ENCODE measurements around the gene ZKSCAN2.
A peak's percentile ranks its signal among the peaks of the same experiment; 100 is the strongest.

Gene ZKSCAN2

DNA sequence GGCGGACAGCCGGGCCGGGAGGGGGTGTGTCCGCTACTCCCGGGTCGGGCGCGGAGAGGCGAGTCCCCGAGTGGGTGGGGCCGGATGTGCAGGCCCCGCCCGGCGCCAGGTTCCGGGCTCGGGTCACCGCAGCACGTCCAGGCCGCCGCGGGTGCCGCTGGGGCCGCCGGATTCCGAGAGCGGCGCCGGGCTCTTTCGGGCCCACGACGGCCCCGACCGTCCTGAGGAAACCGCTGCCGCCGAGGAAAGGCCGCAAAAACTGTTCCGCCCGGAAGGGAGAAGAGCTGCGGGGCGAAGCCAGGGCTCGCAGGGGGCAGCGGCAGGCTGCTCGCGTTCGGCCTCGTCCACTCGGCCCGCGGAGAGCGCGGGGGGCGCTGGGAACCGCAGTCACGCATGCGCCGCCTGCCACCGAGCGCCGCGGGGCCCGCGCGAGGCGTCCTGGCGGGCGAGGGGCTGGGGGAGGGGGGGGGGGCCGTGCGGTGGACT lies at the start of gene ZKSCAN2:
ZKSCAN2 (minus strand) TSS at position 376 of the 486 bp plus-strand sequence. CDS start 718 bp downstream, outside the sequence.
- peak; percentile 52 for DNase-seq (ENCODE audit: low read depth)

- DNase-seq (ENCODE audit: low read depth): no peak
These were observed 42.3 kb upstream of the ZKSCAN2 start for GRCh38 chr16:25299792-25300590.

DNA sequence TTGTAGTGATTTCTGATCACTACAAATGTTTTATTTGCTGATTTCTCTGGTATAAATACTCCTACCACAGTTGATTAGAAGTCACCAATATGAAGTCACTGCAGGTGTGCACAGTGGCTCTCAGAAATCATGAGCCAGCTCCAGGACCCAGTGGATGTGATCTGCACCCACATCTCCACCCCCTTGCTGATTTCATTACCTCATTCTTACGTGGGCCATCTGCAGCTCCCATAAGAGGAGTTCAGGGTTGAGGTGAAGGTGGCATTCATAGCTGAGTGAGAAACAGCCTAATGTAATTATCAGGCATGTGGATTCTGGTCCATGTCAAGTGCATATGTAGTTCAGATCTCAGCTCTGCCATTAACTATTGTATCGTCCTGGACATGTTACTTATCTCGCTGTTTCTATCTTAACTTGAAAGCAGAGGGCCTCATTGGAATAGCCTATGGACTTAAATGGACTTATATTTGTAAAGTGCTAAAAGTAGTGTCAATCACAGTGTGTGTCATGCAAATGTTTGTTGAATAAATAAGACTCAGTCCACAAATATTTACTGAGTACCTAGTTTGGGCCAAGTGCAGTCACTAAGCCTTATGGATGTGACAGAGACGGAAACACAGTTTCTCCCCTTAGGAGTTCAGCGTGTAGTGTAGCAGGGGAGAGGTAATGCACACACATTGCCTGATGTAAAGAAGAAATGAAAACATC lies 40.7 kb upstream of the ZKSCAN2 start:
- DNase-seq (ENCODE audit: low read depth): no peak

GRCh38 chr16:25297151-25297787 lies 39.6 kb upstream of the ZKSCAN2 start:
- DNase-seq (ENCODE audit: low read depth): no peak

- no peak for DNase-seq (ENCODE audit: low read depth)
These were observed 33.9 kb upstream of the ZKSCAN2 start for GRCh38 chr16:25291580-25291979.

DNA sequence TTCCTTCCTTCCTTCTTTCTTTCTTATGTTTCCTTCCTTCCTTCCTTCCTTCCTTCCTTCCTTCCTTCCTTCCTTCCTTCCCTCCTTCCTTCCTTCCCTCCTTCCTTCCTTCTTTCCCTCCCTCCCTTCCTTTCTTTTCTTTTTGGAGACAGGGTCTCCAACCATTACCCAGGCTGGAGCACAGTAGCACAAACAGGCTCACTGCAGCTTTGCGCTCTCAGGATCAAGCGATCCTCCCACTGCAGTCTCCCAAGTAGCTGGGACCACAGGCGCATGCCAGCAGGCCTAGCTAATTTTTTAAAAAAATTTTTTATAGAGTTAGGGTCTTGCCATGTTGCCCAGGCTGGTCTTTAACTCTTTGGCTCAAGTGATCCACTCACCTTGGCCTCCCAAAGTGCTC lies 31.8 kb upstream of the ZKSCAN2 start:
- no peak for DNase-seq (ENCODE audit: low read depth)

DNA sequence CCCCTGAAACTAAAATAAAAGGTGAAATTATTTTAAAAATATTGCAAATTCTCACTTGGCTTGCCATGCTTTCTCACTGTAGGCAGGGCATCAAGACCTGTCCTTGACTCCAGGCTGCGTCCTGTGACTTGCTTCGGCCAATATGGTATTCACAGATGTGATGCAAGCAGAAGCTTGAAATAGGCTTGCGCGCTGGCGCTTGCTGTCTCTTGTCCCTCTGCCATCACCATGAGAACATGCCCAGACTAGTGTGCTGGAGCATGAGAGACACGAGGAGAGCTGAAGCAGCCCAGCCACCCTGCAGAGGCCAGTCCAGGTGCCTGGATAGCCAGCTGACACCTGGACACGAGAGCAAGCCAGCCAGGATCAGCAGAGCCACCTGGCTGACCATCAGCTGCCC lies 21.8 kb upstream of the ZKSCAN2 start:
- no peak for DNase-seq (ENCODE audit: low read depth)

- no peak for DNase-seq (ENCODE audit: low read depth)
These were observed 13.8 kb upstream of the ZKSCAN2 start for GRCh38 chr16:25271421-25271820.

DNA sequence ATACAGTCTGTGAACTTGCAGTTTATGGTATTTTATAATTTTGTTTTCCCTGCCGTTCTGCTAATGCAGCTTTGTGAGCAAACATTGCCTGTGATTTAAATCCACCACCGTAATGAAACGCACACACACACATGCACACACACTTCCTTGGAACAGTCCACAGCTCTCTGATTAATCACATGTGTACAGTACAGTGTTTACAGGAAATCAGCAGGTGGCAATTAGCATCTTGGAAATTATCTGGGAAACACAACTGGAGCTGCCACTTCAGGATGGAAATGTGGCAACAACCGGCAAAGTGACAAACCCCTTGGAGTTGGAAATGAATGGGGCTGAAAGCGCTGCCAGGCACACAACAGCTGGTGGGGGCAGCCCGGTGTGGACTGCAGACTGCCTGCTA lies 12.9 kb upstream of the ZKSCAN2 start:
- DNase-seq (ENCODE audit: low read depth): no peak

DNA sequence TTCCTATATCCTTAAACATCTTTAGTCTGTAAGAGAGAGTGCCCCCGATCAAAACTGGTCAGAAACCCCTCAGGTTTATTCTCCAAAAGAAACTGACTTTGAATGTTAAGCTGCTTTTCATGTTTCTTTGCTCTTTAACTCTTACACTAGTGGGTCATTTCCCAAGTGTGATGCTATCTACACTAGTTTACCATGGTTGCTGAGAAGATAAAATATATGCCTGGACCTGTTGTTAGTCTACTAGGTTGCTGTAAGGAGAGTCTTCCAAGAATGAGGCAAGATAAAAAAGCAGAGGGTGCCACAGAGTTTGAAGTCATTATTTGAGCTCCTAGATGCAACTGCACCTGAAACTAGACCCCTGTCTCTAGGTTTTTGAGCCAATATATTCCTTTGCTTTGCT lies 12.2 kb upstream of the ZKSCAN2 start:
- DNase-seq (ENCODE audit: low read depth): no peak

DNA sequence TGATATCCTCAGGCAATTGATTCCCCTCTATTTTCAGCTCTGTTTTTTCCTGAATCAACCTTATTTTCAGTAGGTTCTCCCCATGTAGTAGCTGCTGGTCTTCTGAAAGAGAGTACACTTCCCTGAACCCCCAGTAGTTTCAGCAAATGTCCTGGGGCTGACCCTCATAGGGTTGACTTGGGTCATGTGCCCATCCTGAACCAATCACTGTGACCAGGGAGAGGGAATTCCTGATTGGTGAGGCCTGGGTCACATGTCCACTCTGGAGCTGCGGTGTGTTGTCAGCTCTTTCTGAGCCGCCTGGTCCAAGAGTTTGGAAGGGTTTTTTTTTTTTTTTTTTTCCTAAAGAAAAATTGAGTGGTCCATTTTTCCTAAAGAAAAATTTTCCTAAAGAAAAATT lies 8.3 kb upstream of the ZKSCAN2 start:
- no peak for DNase-seq (ENCODE audit: low read depth)

- DNase-seq (ENCODE audit: low read depth): no peak
These were observed 7.0 kb upstream of the ZKSCAN2 start for GRCh38 chr16:25264597-25264996.

DNA sequence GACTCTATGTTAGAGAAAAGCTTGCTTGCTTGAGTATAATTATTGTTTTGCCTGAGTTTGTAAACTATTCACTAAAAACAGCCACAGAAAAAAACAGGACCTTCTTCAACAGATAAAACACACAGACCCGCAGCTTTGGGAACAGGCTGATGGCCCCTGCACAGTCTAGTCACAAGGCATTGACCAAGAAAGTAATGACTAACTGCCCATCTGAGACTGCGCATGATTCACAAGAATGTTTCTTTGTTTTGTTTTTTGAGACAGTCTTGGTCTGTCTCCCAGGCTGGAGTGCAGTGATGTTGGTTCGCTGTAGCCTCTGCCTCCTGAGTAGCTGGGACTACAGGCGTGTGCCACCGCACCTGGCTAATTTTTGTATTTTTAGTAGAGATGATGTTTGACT lies 2.8 kb upstream of the ZKSCAN2 start:
- DNase-seq (ENCODE audit: low read depth): no peak

GRCh38 chr16:25258861-25259179 lies 1.2 kb upstream of the ZKSCAN2 start:
- no peak for DNase-seq (ENCODE audit: low read depth)

DNA sequence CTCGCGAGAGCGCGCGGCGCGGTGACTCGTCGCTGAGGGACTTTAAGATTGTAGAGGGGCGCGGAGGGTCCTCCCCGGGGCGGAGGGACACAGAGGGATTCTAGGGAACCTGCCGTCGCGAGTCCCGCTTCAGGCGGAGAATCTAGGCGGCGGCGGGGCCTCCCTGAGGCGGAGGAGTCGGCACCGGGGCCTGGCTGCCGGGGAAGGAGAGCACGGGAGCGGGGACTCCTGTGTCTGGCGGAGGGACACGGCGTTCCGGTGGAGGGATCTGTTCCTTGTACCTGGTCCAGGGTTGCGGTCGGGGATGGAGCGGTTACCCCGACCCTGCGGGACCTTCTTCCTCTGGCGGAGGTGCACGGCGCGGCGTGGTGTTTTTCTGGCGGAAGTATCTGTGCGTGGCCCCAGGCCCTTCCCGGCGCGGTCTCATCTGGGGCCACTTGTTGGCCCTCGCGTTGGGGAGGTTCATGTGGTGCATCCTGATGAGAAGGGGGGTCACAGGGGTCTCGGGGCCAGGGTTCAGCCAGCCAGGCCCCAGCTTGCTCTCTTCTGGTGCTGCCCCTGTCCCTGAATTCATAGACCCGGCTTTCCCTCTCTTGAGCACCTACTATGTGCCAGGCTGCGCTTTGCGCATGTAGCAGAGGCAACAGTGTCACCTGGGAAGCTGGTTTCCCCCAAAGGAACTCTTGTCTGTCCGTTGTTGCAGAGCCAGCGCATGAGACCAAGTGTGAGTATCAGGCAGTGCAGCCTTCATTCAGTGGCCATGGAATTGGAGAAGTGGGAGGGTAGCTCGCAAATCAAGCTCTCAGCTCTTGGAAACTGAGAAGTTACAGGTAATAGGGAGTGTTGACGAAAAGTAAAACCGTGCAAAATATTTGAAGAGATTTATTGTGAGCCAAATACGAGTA lies 563 bp upstream of the ZKSCAN2 start:
- DNase-seq (ENCODE audit: low read depth): peak; percentile 66

GRCh38 chr16:25256695-25257469 lies 763 bp downstream of the ZKSCAN2 start:
- DNase-seq (ENCODE audit: low read depth): no peak

DNA sequence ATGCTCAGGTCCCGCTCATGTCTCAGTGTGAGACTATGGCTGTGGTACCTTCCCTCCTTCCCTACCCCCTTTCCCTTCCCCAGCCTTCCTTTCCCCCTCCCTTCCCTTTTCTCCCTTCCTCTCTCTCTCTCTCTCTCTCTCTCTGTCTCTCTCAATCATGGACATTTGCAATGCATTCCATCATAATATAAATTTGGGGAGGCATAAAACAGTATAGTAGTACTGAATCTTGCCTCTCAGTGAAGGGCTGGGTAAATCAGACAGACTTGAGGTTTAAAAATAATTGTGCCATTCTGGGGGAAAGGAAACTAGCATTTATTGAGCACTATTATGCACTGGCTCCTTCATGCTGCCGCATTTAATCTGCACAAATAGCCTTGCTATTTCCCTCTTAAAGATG lies 4.3 kb downstream of the ZKSCAN2 start:
- no peak for DNase-seq (ENCODE audit: low read depth)

- no peak for DNase-seq (ENCODE audit: low read depth)
These were observed 7.2 kb downstream of the ZKSCAN2 start for GRCh38 chr16:25250467-25250866.

GRCh38 chr16:25235991-25236390 lies 21.7 kb downstream of the ZKSCAN2 start:
- no peak for DNase-seq (ENCODE audit: low read depth)

DNA sequence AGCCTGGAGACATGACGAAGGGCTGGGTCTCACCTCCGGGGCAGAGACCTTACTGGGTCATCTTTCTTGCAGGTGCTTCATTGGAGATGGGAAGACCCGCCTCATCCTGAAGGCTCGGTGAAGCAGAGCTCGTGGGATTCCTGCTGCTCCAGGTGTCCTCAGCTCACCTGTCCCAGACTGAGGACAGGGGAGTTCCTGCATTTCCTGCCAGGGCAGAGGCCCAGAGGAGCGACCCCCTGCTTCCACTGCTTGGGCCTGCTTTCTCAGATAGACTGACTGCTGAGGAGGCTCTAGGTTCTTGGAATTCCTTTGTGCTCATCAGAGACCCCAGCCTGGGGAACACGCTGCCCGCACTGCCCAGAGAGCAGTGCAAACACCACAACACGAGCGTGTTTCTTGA lies 29.3 kb downstream of the ZKSCAN2 start:
- no peak for DNase-seq (ENCODE audit: low read depth)

DNA sequence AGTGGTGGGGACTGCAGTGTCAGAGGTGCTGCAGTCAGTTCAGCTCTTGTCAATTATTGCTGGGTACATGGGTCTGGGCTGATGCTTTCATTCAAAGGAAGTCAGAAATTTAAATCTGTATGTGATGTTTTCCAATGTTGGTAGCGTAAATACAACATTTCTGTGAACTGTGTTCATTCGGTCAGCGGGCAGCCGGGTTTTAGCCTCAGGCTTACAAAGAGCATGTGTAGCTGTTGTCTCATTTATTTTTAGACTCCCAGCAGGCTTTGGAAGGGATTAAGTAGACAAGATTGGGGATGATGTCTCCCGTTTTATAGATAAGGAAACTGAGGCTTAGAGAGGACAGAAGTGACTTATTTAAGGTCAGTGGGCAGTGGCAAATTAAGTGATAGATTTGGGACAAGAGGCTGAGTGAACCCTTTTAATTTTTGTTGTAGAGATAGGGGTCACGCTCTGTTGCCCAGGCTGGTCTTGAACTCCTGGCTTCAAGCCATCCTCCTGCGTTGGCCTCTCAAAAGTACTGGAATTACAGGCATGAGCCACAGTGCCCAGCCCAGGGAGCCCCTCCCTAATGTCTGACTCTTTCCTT lies 32.8 kb downstream of the ZKSCAN2 start:
- no peak for DNase-seq (ENCODE audit: low read depth)
